Endothelial cell of umbilical vein (primary cell): ENCODE results near the gene ZDHHC14. TPM values are rescaled to one million over a fixed set of nuclear protein-coding genes. Genes with fewer than 3 reads are reported as not detected.

Source experiments
- BruUV-seq: library from RNA; stranded (reverse); fragments of 400-500 nt; replicated peaks from 2 replicates; lab custom pipeline; 2021; lab: Mats Ljungman, UMichigan
- CTCF ChIA-PET: fragments of 300-600, 350-600 bp; sonication (Branson Sonifier 250); formaldehyde crosslinking; loops from one replicate; lab custom pipeline; 2021; ENCODE audit warnings: antibody characterized with exemption, inconsistent platforms; lab: Charles Lee
- POLR2A ChIA-PET: fragments of 300-600, 350-600 bp; sonication (Branson Sonifier 250); formaldehyde crosslinking; loops from one replicate; lab custom pipeline; 2021; ENCODE audit warnings: antibody characterized with exemption, inconsistent platforms; lab: Charles Lee
- DNase-seq: peaks from one replicate; pipeline ENCODE4 v3.0.0-alpha.2; 2011; ENCODE audit warnings: low read depth, low spot score
- FAIRE-seq: peaks from 2 replicates; lab custom pipeline; 2011; peaks lifted over from hg19 to GRCh38; lab: Jason Lieb, UNC
- H2AFZ ChIP-seq: 2 replicates; pipeline ENCODE4 v1.6.0; 2012; ENCODE audit warnings: low read depth, low read length, control low read depth, inconsistent platforms
- H3K27ac ChIP-seq: 2 replicates; pipeline ENCODE4 v1.5.1; 2011; ENCODE audit warnings: low read depth, mild to moderate bottlenecking, control low read depth, low read length, moderate library complexity; ENCODE audit not compliant: insufficient read depth
- H3K27me3 ChIP-seq, 2 experiments: 2 replicates each; pipeline versions ENCODE4 v1.6.0 to v1.6.1; 2011; ENCODE audit warnings: low read length in 2 of 2, mixed read lengths in 1 of 2; ENCODE audit not compliant: control insufficient read depth in 2 of 2, insufficient read depth in 2 of 2
- H3K36me3 ChIP-seq, 2 experiments: 2 replicates in 1 of 2; 3 replicates in 1 of 2; pipeline ENCODE4 v1.5.1; 2011; ENCODE audit warnings: low read length in 2 of 2, mild to moderate bottlenecking in 1 of 2, moderate library complexity in 1 of 2; ENCODE audit not compliant: control insufficient read depth in 2 of 2, insufficient read depth in 2 of 2; ENCODE audit errors: extremely low read depth in 1 of 2
- H3K4me1 ChIP-seq: 3 replicates; pipeline ENCODE4 v1.5.1; 2011; ENCODE audit warnings: mild to moderate bottlenecking, low read length; ENCODE audit not compliant: control insufficient read depth, insufficient read depth; ENCODE audit errors: extremely low read depth
- H3K4me2 ChIP-seq: 2 replicates; pipeline ENCODE4 v1.6.1; 2011; ENCODE audit warnings: low read length, control low read depth, mixed read lengths; ENCODE audit not compliant: insufficient read depth
- H3K4me3 ChIP-seq, 3 experiments: fragments of 200-600 bp in 1 of 3; sonication (generic), shearing (Covaris generic) in 1 of 3; replicated peaks in 1 of 3; 2 replicates each; pipeline ENCODE4 v1.5.1; 2011 to 2016; ENCODE audit warnings: control low read depth in 3 of 3, low read length in 3 of 3, mild to moderate bottlenecking in 2 of 3, inconsistent platforms in 1 of 3, low read depth in 1 of 3, moderate library complexity in 1 of 3; ENCODE audit not compliant: insufficient read depth in 1 of 3
- H3K79me2 ChIP-seq: 2 replicates; pipeline ENCODE4 v1.6.0; 2012; ENCODE audit warnings: low read length, inconsistent platforms; ENCODE audit not compliant: control insufficient read depth, insufficient read depth
- H3K9ac ChIP-seq: replicated peaks from 2 replicates; pipeline ENCODE3; 2011; ENCODE audit warnings: low read length, control low read depth; ENCODE audit not compliant: insufficient read depth; ENCODE audit errors: extremely low read depth
- H3K9me1 ChIP-seq: replicated peaks from 3 replicates; pipeline ENCODE4 v1.6.0; 2011; ENCODE audit warnings: mild to moderate bottlenecking, low read length; ENCODE audit not compliant: control insufficient read depth, insufficient read depth; ENCODE audit errors: extremely low read depth
- H3K9me3 ChIP-seq: replicated peaks from 2 replicates; pipeline ENCODE4 v1.5.1; 2012; ENCODE audit warnings: low read length, inconsistent platforms; ENCODE audit not compliant: control insufficient read depth, insufficient read depth
- H4K20me1 ChIP-seq: replicated peaks from 2 replicates; pipeline ENCODE3; 2011; ENCODE audit warnings: mild to moderate bottlenecking, low read length; ENCODE audit not compliant: control insufficient read depth, insufficient read depth; ENCODE audit errors: extremely low read depth
- EZH2 ChIP-seq: IDR thresholded peaks from 2 replicates; pipeline ENCODE4 v1.6.1; 2012; ENCODE audit warnings: borderline replicate concordance, low read depth, mild to moderate bottlenecking, moderate library complexity, low read length, inconsistent platforms; ENCODE audit not compliant: severe bottlenecking
- FOS ChIP-seq: IDR thresholded peaks from 2 replicates; pipeline ENCODE4 v1.6.1; 2011; ENCODE audit warnings: mild to moderate bottlenecking, low read length, moderate library complexity, borderline replicate concordance; ENCODE audit not compliant: insufficient read depth
- GATA2 ChIP-seq: IDR thresholded peaks from 2 replicates; pipeline ENCODE4 v1.7.0; 2011; ENCODE audit warnings: low read depth, mild to moderate bottlenecking, moderate library complexity, mixed read lengths, low read length; ENCODE audit not compliant: insufficient read length, insufficient read depth
- JUN ChIP-seq: IDR thresholded peaks from 2 replicates; pipeline ENCODE4 v1.6.1; 2011; ENCODE audit warnings: borderline replicate concordance, low read depth; ENCODE audit not compliant: insufficient read length, insufficient read depth
- MAX ChIP-seq: IDR thresholded peaks from 2 replicates; pipeline ENCODE4 v1.6.1; 2011; ENCODE audit not compliant: insufficient read depth, insufficient read length
- POLR2A ChIP-seq: IDR thresholded peaks from 2 replicates; pipeline ENCODE4 v1.6.1; 2012; ENCODE audit warnings: low read depth, mild to moderate bottlenecking, control low read depth, low read length
- POLR2AphosphoS5 ChIP-seq: IDR thresholded peaks from 2 replicates; pipeline ENCODE4 v1.6.1; 2012; ENCODE audit warnings: low read depth, mild to moderate bottlenecking, control low read depth, low read length, moderate library complexity; ENCODE audit not compliant: insufficient read depth
- dilution Hi-C: fragments of 300-500 bp; cut with MboI; formaldehyde crosslinking; loops from one replicate; pipeline ENCODE4 v1.15.0; 2019; ENCODE audit warnings: low sequenced_read_pairs; ENCODE audit not compliant: extremely low pct_ligation_motif_present
- intact Hi-C: fragments of 100-400 bp; cut with micrococcal nuclease; formaldehyde crosslinking; loops from one replicate; pipeline ENCODE4 v1.10.0; 2022
- polyA plus RNA-seq, 4 experiments: library from polyadenylated mRNA; depleted of rRNA in 3 of 4; stranded (reverse) in 3 of 4; unstranded in 1 of 4; fragments of >200 nt; gene quantifications; 2 replicates each; pipeline versions ENCODE4 v1.2.1 to v1.2.3, GENCODE V29; 2011 to 2012; ENCODE audit warnings: missing spikeins in 1 of 4
- total RNA-seq: library from RNA; stranded (reverse); gene quantifications from 2 replicates; pipeline ENCODE4 v1.2.3, GENCODE V29; 2021
- TF ChIP-seq, protein P1 (sequence below), 2 donors: IDR thresholded peaks; 1 replicate in 1 of 2; 2 replicates in 1 of 2; pipeline ENCODE4 v1.5.1; 2011; ENCODE audit warnings: low read length in 2 of 2, mild to moderate bottlenecking in 2 of 2, moderate library complexity in 2 of 2, control low read depth in 1 of 2, inconsistent platforms in 1 of 2, low read depth in 1 of 2; ENCODE audit not compliant: insufficient read depth in 1 of 2; ENCODE audit errors: extremely low read depth in 1 of 2

Gene ZDHHC14
- total and polyA plus RNA-seq, 2 donors (not counting 3 experiments of a cell fraction or from before 2014, with no cell fraction given): 23.0 to 25.6 TPM

- Histone ChIP-seq H3K9me1 (no peaks in the 10 kb centered on the region), H3K27ac (no peak overlapping the region), H3K4me2 (no peak overlapping the region), H3K4me1 (no peaks in the 10 kb centered on the region), H3K9me3 (no peaks in the 10 kb centered on the region), H3K4me3 (no peak overlapping the region), H4K20me1 (no peaks in the 10 kb centered on the region), H3K79me2 (no peaks in the 10 kb centered on the region), H3K27me3 (peaks cover 0 to 6% of the 10 kb centered on the region in 2 experiments), H3K36me3 (no peaks in the 10 kb centered on the region), H3K9ac (no peak overlapping the region), H2AFZ (no peak overlapping the region)
- TF ChIP-seq FOS (no peak), GATA2 (no peak), EZH2 (no peak), MAX (no peak), POLR2A (no peak), POLR2AphosphoS5 (no peak), JUN (no peak)
- TF ChIP-seq, protein P1, sequence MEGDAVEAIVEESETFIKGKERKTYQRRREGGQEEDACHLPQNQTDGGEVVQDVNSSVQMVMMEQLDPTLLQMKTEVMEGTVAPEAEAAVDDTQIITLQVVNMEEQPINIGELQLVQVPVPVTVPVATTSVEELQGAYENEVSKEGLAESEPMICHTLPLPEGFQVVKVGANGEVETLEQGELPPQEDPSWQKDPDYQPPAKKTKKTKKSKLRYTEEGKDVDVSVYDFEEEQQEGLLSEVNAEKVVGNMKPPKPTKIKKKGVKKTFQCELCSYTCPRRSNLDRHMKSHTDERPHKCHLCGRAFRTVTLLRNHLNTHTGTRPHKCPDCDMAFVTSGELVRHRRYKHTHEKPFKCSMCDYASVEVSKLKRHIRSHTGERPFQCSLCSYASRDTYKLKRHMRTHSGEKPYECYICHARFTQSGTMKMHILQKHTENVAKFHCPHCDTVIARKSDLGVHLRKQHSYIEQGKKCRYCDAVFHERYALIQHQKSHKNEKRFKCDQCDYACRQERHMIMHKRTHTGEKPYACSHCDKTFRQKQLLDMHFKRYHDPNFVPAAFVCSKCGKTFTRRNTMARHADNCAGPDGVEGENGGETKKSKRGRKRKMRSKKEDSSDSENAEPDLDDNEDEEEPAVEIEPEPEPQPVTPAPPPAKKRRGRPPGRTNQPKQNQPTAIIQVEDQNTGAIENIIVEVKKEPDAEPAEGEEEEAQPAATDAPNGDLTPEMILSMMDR (IDR thresholded peaks at IDR 0.05; ENCODE audit: extremely low read depth in 1 of 2, insufficient read depth in 1 of 2, low read depth in 1 of 2, low read length in 2 of 2): no peak
- intact Hi-C loops (no loop called here), dilution Hi-C loops (no loop called here)
- ChIA-PET POLR2A (no interaction called here), CTCF (interaction anchor here (1.0 to 1.3 kb wide), 2 partner anchors 47 to 267 kb away, joined by 3 to 4 read pairs; no protein-coding TSS in a partner anchor)
- FAIRE-seq (no peak), DNase-seq (no peak)
- no TSS peak for BruUV-seq
Measured at GRCh38 chr6:157361886-157362285, 19.1 kb upstream of the ZDHHC14 start.
